SIG-M5 treated with dmso at 0.1 percent for 504 hours (cell line): Measurements from ENCODE around the gene RAET1E.
"Not testable (repeated sequence)": the region's sequence is repeated elsewhere in the genome, so short reads cannot be mapped to it uniquely, and the experiment has no call there.

ENCODE experiments used
- DNase-seq: peaks from one replicate; lab custom pipeline; 2025; ENCODE audit not compliant: unreplicated experiment; lab: John Stamatoyannopoulos, UW

The RAET1E gene

GRCh38 chr6:149862922-149863697, 34.8 kb downstream of the RAET1E start:
- peak; percentile 47 for DNase-seq

GRCh38 chr6:149862424-149862738, 35.5 kb downstream of the RAET1E start:
- DNase-seq = not testable (repeated sequence)

DNA sequence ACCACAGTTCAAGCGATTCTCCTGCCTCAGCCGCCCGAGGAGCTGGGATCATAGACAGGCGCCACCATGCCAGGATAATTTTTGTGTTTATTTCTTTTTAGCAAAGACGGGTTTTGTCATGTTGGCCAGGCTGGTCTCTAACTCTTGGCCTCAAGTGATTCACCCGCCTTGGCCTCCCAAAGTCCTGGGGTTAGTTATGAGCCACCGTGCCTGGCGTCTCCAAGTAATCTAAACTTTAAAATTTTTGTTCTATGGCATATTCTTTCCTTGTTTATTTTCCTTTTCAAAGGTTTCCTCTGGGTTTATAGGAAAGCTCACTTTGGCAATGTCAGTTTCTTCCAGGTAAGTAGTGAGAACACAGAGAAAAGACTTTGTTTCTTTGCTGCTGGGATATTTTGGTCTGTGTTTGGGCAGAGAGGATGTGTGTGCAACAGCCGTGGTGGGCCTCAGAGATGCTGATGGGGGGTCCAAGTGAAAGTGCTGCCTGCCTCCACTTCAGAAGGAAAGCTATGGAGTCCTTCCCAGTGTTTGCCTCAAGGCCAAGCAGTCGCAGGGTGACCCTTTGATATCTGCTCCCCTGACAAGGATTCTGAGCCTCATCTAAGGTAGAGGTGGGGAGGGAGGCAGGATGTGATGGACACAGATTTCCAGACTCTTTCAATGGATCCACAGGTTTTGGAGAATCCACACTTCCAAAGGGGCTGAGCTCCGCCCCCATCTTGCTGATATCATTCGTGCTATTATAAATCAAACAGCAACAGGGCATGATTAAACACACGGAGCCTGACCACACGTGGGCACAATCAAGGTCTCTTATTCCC, 36.1 kb downstream of the RAET1E start:
- no peak for DNase-seq

DNA sequence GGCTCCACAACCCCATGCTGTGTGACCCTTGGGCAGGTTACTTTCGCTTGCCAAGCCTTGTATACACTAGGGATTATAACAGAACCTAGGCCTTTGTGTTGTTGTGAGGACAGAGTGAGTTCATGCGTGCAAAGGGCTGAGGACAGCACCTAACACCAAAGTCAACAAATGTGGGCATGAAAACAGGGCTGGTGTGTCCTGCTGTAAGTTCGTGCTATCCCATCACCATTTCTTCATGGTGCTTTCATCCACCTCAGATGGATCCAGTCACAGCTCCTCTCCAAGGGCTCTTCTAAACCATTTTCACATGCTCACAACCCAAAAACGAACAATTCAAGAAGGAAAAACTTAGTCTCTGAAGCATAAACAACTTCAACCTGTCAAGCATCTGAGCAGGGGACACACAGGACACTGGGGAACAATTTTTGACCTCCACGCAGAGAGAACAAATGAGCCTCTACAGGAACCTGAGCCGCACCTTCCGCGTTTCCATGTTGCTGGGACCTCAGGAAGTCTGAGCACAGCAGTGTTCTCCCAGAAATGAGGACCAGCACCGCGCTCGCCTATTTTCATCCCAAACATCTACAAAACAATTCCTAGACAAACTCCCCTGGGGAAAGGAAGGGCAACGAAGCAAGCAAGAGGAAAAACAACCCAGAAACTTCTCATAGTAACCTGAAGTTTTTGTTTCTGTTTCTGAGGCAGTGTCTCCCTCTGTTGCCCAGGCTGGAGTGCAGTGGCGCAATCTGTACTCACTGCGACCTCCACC, 36.9 kb downstream of the RAET1E start:
- peak; percentile 32 for DNase-seq

- DNase-seq = no peak
Observed at GRCh38 chr6:149860513-149860833, 37.4 kb downstream of the RAET1E start.

GRCh38 chr6:149859938-149860337, 38.0 kb downstream of the RAET1E start:
- DNase-seq = no peak

DNA sequence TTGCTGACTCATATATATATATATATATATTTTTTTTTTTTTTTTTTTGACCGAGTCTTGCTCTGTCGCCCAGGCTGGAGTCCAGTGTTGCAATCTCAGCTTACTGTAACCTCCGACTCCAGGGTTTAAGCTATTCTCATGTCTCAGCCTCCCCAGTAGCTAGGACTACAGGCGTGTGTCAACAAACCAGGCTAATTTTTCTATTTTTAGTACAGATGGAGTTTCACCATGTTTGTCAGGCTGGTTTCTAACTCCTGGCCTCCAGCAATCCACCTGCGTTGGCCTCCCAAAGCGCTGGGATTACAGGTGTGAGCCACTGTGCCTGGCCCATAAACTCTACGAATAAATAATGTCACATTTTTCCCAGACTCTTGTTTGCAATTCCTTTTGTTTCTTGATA, 38.5 kb downstream of the RAET1E start:
- DNase-seq = peak; percentile 17

DNA sequence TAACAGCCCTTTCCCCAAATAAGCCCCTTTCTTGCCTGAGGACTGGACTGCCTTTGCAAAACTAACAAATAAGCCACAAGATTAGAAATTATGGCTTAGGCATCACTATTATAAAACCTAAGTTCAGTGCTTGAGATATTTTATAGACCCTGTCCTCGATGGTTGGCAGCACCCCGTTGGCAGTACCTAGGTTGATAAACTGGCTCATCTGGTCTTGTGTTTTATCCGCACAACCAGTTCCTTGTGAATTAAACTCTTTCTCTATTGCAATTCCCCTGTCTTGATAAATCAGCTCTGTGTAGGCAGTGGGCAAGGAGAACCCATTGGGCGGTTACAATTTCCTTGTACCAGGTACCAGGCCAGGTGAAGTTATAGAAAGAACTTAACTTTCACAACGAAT, 40.4 kb downstream of the RAET1E start:
- no peak for DNase-seq

GRCh38 chr6:149856256-149856994, 41.5 kb downstream of the RAET1E start:
- no peak for DNase-seq

DNA sequence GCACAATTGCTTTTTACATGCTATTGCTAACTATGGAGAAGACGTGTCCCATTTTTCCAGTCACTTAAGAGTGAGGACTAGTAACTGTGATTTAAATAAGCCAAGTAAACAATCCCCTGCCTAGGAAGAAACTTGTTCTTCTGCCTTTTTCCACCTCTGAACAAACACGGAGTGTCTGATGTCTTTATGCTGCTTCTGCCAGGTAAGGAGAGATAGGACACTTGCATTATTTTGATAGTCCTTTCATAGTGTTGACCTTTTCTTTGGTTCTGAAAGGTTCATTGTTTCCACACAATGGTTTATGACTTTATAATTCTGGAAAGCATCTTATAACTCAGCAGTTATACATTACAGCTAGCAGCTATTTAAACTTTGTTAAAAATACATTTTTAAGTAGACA, 42.2 kb downstream of the RAET1E start:
- no peak for DNase-seq

DNA sequence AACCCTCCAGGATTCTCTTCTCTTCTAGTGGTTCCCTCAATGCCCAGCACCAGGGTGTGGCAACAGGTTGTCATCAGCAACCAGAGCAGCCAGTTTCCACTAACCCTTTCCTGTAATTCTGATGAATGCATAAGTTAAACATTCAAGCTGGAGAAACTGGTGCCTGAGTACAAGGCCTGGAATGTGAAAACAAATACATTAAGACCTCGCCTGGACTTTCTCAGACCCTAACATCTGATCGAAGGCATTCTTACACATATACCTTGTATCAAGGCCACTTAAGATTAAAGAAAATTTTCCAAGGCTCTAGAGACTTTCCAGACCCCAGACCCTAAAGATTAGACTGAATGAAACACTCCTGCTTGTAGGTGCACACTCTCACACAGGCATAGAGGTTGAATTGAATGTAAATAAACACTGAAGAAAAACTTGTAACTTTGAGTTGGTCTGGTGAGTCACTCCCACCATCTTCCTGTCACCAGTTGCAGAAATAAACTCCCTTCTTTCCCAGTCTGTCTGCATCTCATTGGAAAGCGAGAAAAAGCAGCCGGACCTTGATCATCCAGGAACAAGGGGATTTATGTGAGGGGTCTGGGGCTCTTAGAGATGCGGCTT, 42.8 kb downstream of the RAET1E start:
- DNase-seq = peak; percentile 32

GRCh38 chr6:149854532-149854931, 43.4 kb downstream of the RAET1E start:
- DNase-seq = peak; percentile 25

DNA sequence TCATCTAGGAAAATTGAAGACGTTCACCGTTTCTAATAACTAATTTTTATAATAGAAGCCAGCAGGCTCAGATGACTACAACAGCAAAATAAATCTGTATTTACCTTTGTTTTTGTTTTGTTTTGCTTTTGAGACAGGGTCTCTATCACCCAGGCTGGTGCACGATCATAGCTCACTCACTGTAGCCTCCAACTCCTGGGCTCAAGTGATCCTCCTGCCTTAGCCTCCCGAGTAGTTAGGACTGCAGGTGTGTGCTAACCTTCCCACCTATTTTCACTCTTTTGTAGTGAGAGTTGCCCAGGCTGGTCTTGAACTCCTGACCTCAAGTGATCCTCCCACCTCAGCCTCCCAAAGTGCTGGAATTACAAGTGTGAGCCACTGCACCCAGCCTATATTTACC, 43.9 kb downstream of the RAET1E start:
- DNase-seq = not testable (repeated sequence)

DNA sequence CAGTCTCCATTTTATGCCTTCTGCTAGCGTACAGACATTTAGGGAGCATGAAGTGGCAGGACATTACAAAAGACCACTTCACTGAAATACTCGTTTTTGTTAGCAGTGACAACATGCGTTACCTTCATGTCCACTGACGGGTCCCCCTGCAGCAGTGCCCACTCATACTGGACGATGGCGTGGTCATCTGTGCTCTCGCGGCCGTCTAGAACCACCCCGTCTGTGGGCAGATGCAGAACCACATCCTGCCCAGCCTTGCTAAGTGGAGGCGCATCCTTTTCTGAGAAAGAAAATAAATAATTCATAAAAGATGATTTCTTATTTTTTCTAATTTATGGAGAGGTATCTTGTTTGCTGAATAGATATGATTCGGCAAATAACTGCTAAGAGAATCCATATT, 45.0 kb downstream of the RAET1E start:
- DNase-seq = no peak

GRCh38 chr6:149852180-149852579, 45.7 kb downstream of the RAET1E start:
- DNase-seq = no peak

DNA sequence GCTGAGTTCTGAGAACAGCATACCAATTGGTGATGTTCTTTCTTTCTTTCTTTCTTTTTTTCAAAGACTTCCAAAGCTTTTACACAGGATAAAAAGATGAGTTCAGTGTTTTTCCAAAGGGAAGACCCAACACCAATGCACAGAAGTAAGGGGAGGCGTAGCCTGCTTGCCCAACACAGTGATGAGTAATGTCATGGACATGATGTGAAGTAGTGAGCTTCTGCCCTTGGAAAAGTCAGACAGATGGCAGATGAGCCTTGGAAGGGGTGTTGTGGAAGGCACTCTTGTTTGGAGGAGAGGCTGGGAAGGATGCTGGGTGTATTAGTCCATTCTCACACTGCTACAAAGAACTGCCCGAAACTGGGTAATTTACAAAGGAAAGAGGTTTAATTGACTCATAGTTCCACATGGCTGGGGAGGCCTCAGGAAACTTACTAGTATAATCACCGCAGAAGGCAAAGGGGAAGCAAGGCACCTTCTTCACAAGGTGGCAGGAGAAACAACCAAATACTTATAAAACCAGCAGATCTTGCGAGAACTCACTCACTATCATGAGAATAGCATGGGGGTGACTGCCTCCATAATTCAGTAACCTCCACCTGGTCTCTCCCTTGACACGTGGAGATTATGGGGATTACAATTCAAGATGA, 46.3 kb downstream of the RAET1E start:
- DNase-seq = no peak

GRCh38 chr6:149848343-149848742, 49.6 kb downstream of the RAET1E start:
- DNase-seq = not testable (repeated sequence)
